ENCODE measurements around the gene TMEM259.
"Not testable (repeated sequence)": the region's sequence is repeated elsewhere in the genome, so short reads cannot be mapped to it uniquely, and the experiment has no call there.

The TMEM259 gene

DNA sequence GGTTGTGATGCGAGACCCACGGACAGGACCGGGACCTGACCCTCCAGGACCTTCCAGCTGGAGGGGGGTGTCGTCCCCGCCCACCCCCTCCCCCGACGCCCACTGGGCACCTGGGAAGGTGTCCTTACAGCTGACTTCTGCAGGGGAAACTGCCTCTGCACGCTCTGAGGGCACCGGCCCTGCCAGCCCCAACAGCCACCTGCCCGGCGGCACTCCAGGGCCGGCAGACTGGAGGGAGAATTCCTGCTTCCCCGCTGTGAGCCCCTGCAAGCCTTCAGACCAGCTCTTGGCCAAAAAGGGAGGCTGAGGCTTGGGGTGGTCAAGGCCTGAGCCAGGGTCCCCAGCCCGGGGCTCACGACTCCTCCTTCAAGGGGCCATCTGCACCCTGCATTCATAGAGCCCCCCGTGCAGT lies 6.7 kb upstream of the TMEM259 start:
- Histone ChIP-seq H3K4me3 (ENCODE audit: low read depth, low read length, poor library complexity, severe bottlenecking) (peak overlapping the region; percentile 98), H4K20me1 (ENCODE audit: insufficient read depth, low read length) (no peaks in the 10 kb centered on the region), H3K79me2 (ENCODE audit: insufficient read depth, low read length) (peaks cover 9% of the 10 kb centered on the region)

DNA sequence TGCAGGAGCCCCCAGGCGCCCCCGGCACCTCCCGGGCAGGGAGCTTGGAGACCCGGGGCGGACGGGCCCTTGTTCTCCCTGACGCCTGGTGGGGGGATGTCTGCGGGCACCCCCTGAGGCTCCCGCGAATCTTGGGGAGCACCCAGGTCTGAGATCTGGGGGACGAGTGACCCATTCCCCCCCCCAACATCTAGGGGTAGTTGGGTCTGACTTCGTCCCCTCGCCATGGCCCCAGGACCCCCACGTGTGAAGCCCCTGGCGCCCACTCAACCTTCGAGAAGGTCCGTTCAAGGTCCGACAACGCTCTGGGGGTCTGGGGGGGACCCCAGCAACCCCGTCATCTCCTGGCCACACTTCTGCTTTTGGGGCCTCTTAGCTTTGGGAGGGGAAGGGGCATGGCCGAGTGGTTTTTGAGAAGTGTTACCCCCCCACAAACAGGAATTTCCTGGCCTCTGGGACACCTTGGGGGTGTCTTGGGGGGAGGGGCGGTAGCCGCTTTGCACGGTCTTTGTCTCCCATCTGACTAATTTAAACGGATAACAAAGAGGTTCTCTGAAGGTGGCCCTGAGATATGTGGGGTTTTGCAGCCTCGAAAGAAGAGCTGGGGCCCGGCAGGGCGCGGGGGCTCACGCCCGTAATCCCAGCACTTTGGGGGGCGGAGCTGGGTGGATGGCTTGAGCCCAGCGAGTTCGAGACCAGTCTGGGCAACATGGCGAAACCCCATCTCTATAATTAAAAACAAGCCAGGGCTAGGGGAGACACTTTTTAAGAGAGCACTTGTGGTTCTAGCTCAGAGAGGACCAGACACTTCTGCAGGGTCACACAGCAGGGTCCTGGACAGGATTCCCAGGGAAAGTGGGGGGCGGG lies 6.1 kb upstream of the TMEM259 start:
- Histone ChIP-seq H3F3A (ENCODE audit: insufficient read depth, low read length) (peaks cover 5% of the 10 kb centered on the region), H3K4me3 (ENCODE audit: low read depth, low read length, poor library complexity, severe bottlenecking) (peak overlapping the region; percentile 98), H3K4me1 (ENCODE audit: insufficient read depth, low read length, severe bottlenecking) (peaks cover 40% of the 10 kb centered on the region), H3K27ac (ENCODE audit: low read depth, low read length, poor library complexity, severe bottlenecking) (peak overlapping the region; percentile 88), H2AFZ (ENCODE audit: low read length) (no peak overlapping the region), H4K20me1 (ENCODE audit: insufficient read depth, low read length) (no peaks in the 10 kb centered on the region), H3K9me3 (ENCODE audit: low read length) (no peaks in the 10 kb centered on the region), H3K79me2 (ENCODE audit: insufficient read depth, low read length) (peaks cover 9% of the 10 kb centered on the region), H3K9me2 (ENCODE audit: low read depth, low read length) (no peaks in the 10 kb centered on the region), H3K27me3 (ENCODE audit: insufficient read depth, low read length) (no peaks in the 10 kb centered on the region), H3K36me3 (ENCODE audit: insufficient read depth, low read length) (peaks cover 21% of the 10 kb centered on the region), H3K9ac (ENCODE audit: low read length) (peak overlapping the region; percentile 98), H3K4me2 (ENCODE audit: low read length) (peak overlapping the region; percentile 97)
- TF ChIP-seq EZH2 (IDR thresholded peaks at IDR 0.05; ENCODE audit: borderline replicate concordance, low read length): no peak
- no peak for TF ChIP-seq CTCF (IDR thresholded peaks at IDR 0.05; ENCODE audit: low read length)

More for the DNA sequence above, 6.7 kb upstream of the TMEM259 start:
- H2AFZ ChIP-seq (ENCODE audit: low read length): no peak overlapping the region
- H3K36me3 ChIP-seq (ENCODE audit: insufficient read depth, low read length): peaks cover 27% of the 10 kb centered on the region
- no peaks in the 10 kb centered on the region for H3K27me3 ChIP-seq (ENCODE audit: insufficient read depth, low read length)
- H3K9ac ChIP-seq (ENCODE audit: low read length): peak overlapping the region; percentile 98
- peaks cover 35% of the 10 kb centered on the region for H3K4me1 ChIP-seq (ENCODE audit: insufficient read depth, low read length, severe bottlenecking)
- H3K27ac ChIP-seq (ENCODE audit: low read depth, low read length, poor library complexity, severe bottlenecking): peak overlapping the region; percentile 88
- H3K9me3 ChIP-seq (ENCODE audit: low read length): no peaks in the 10 kb centered on the region
- no peaks in the 10 kb centered on the region for H3K9me2 ChIP-seq (ENCODE audit: low read depth, low read length)
- H3K4me2 ChIP-seq (ENCODE audit: low read length): peak overlapping the region; percentile 97
- TF ChIP-seq EZH2 (IDR thresholded peaks at IDR 0.05; ENCODE audit: borderline replicate concordance, low read length) (no peak), CTCF (IDR thresholded peaks at IDR 0.05; ENCODE audit: low read length) (no peak)
- peaks cover 3% of the 10 kb centered on the region for H3F3A ChIP-seq (ENCODE audit: insufficient read depth, low read length)

DNA sequence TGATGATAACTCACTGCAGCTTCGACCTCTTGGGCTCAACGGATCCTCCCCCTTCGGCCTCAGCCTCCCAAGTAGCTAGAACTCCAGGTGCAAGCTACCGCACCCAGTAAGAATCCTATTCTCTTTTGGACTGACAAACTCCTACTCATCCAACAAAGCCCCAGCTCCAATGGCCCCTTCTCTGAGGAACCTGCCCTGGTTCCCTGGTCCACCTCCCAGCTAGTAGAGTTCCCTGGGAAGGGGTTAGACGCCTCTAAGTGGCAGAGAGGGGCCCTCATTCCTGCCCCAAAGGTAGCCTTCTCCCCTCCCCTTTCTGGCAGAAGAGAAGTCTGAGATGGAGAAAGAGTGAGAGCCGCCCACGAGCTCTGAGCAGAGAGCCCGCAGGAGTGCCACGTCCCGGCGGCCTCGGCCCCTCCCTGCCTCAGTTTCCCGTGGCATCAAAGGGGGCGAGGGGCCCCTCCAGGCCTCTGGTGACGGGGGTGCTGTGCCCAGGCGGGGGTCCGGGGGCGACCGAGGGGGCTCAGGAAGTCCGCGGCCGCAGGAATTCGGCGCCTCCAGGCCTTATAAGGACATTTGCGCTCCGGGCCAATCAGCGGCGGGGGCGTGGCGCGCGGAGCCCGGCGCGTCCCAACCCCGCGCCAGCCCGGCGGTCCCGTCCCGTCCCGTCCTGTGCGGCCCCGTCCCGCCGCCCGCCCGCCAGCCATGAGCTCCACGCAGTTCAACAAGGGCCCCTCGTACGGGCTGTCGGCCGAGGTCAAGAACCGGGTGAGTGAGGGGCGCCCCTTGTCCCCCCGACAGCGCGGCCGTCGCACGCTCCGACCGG lies 5.2 kb upstream of the TMEM259 start, which contains the start of gene CNN2:
CNN2 (plus strand) TSS at position 649 of the 823 bp plus-strand sequence; CDS start at position 703, 54 bp downstream.
- peaks cover 46% of the 10 kb centered on the region for H3K4me1 ChIP-seq (ENCODE audit: insufficient read depth, low read length, severe bottlenecking)
- no peaks in the 10 kb centered on the region for H3K27me3 ChIP-seq (ENCODE audit: insufficient read depth, low read length)
- H3K79me2 ChIP-seq (ENCODE audit: insufficient read depth, low read length): peaks cover 9% of the 10 kb centered on the region
- H3K9me3 ChIP-seq (ENCODE audit: low read length): no peaks in the 10 kb centered on the region
- no peak for TF ChIP-seq CTCF (IDR thresholded peaks at IDR 0.05; ENCODE audit: low read length)
- no peak for TF ChIP-seq EZH2 (IDR thresholded peaks at IDR 0.05; ENCODE audit: borderline replicate concordance, low read length)
- H3K9ac ChIP-seq (ENCODE audit: low read length): peak within 1 kb of the TSS; percentile 98
- peak within 1 kb of the TSS; percentile 98 for H3K4me3 ChIP-seq (ENCODE audit: low read depth, low read length, poor library complexity, severe bottlenecking)
- peaks cover 15% of the 10 kb centered on the region; the same call in 1 of the 2 replicates for H3K36me3 ChIP-seq (ENCODE audit: insufficient read depth, low read length)
- peaks cover 5% of the 10 kb centered on the region for H3F3A ChIP-seq (ENCODE audit: insufficient read depth, low read length)
- H3K27ac ChIP-seq (ENCODE audit: low read depth, low read length, poor library complexity, severe bottlenecking): peak within 1 kb of the TSS; percentile 88
- no peak within 1 kb of the TSS for H2AFZ ChIP-seq (ENCODE audit: low read length)
- H3K9me2 ChIP-seq (ENCODE audit: low read depth, low read length): no peaks in the 10 kb centered on the region
- H3K4me2 ChIP-seq (ENCODE audit: low read length): peak within 1 kb of the TSS; percentile 97
- no peaks in the 10 kb centered on the region for H4K20me1 ChIP-seq (ENCODE audit: insufficient read depth, low read length)

GRCh38 chr19:1025080-1025479 lies 4.2 kb upstream of the TMEM259 start:
- not testable (repeated sequence) for H3K9me2 ChIP-seq (ENCODE audit: low read depth, low read length); H3K9ac ChIP-seq (ENCODE audit: low read length); H3K27ac ChIP-seq (ENCODE audit: low read depth, low read length, poor library complexity, severe bottlenecking); H3F3A ChIP-seq (ENCODE audit: insufficient read depth, low read length); H4K20me1 ChIP-seq (ENCODE audit: insufficient read depth, low read length); H3K9me3 ChIP-seq (ENCODE audit: low read length); H2AFZ ChIP-seq (ENCODE audit: low read length); H3K4me3 ChIP-seq (ENCODE audit: low read depth, low read length, poor library complexity, severe bottlenecking); H3K4me2 ChIP-seq (ENCODE audit: low read length); H3K27me3 ChIP-seq (ENCODE audit: insufficient read depth, low read length)
- peaks cover 15% of the 10 kb centered on the region for H3K79me2 ChIP-seq (ENCODE audit: insufficient read depth, low read length)
- H3K36me3 ChIP-seq (ENCODE audit: insufficient read depth, low read length): peaks cover 10% of the 10 kb centered on the region; the same call in 1 of the 2 replicates
- H3K4me1 ChIP-seq (ENCODE audit: insufficient read depth, low read length, severe bottlenecking): peaks cover 37% of the 10 kb centered on the region

- H2AFZ ChIP-seq (ENCODE audit: low read length); H3F3A ChIP-seq (ENCODE audit: insufficient read depth, low read length); H4K20me1 ChIP-seq (ENCODE audit: insufficient read depth, low read length); H3K9me2 ChIP-seq (ENCODE audit: low read depth, low read length); H3K9ac ChIP-seq (ENCODE audit: low read length); H3K36me3 ChIP-seq (ENCODE audit: insufficient read depth, low read length); H3K27me3 ChIP-seq (ENCODE audit: insufficient read depth, low read length); H3K4me2 ChIP-seq (ENCODE audit: low read length); H3K4me3 ChIP-seq (ENCODE audit: low read depth, low read length, poor library complexity, severe bottlenecking); H3K9me3 ChIP-seq (ENCODE audit: low read length): not testable (repeated sequence)
- Histone ChIP-seq H3K79me2 (ENCODE audit: insufficient read depth, low read length) (peaks cover 27% of the 10 kb centered on the region), H3K4me1 (ENCODE audit: insufficient read depth, low read length, severe bottlenecking) (peaks cover 37% of the 10 kb centered on the region), H3K27ac (ENCODE audit: low read depth, low read length, poor library complexity, severe bottlenecking) (peak overlapping the region; percentile 1)
Observed at GRCh38 chr19:1023883-1024188, 2.9 kb upstream of the TMEM259 start.
